Keratinocyte (primary cell): ENCODE results near the gene NOD1. TPM values are rescaled to one million over a fixed set of nuclear protein-coding genes. Genes with fewer than 3 reads are reported as not detected.

Source experiments
- DNase-seq: peaks from one replicate; pipeline ENCODE4 v3.0.0-alpha.2; 2011; ENCODE audit warnings: low read depth, missing footprints, low spot score
- FAIRE-seq: peaks from 2 replicates; lab custom pipeline; 2011; peaks lifted over from hg19 to GRCh38; lab: Jason Lieb, UNC
- H2AFZ ChIP-seq: 2 replicates; pipeline ENCODE4 v1.6.0; 2012; ENCODE audit warnings: low read length, control low read depth, inconsistent platforms; ENCODE audit not compliant: control insufficient read depth
- H3K27ac ChIP-seq: 2 replicates; pipeline ENCODE4 v1.5.1; 2011; ENCODE audit warnings: low read length; ENCODE audit not compliant: control insufficient read depth, insufficient read depth
- H3K27me3 ChIP-seq: 3 replicates; pipeline ENCODE4 v1.6.0; 2011; ENCODE audit warnings: low read length; ENCODE audit not compliant: control insufficient read depth, insufficient read depth; ENCODE audit errors: extremely low read depth
- H3K36me3 ChIP-seq, 2 experiments: 2 replicates in 1 of 2; 3 replicates in 1 of 2; pipeline ENCODE4 v1.5.1; 2011; ENCODE audit warnings: low read length in 2 of 2, mild to moderate bottlenecking in 1 of 2; ENCODE audit not compliant: control insufficient read depth in 2 of 2, insufficient read depth in 2 of 2; ENCODE audit errors: extremely low read depth in 1 of 2
- H3K4me1 ChIP-seq: 3 replicates; pipeline ENCODE4 v1.5.1; 2011; ENCODE audit warnings: low read length; ENCODE audit not compliant: control insufficient read depth, insufficient read depth; ENCODE audit errors: extremely low read depth
- H3K4me2 ChIP-seq: 3 replicates; pipeline ENCODE4 v1.6.0; 2011; ENCODE audit warnings: low read depth, low read length; ENCODE audit not compliant: control insufficient read depth, insufficient read depth; ENCODE audit errors: extremely low read depth
- H3K4me3 ChIP-seq, 3 experiments: fragments of 200-600 bp in 1 of 3; sonication (generic) in 1 of 3; 2 replicates in 2 of 3; 3 replicates in 1 of 3; pipeline ENCODE4 v1.5.1; 2011 to 2016; ENCODE audit warnings: low read length in 3 of 3, mild to moderate bottlenecking in 3 of 3, control low read depth in 2 of 3, inconsistent platforms in 1 of 3, low read depth in 1 of 3, mixed read lengths in 1 of 3, mixed run types in 1 of 3, moderate library complexity in 1 of 3; ENCODE audit not compliant: control insufficient read depth in 2 of 3, insufficient read depth in 2 of 3; ENCODE audit errors: extremely low read depth in 1 of 3
- H3K79me2 ChIP-seq: 2 replicates; pipeline ENCODE4 v1.6.0; 2012; ENCODE audit warnings: low read length; ENCODE audit not compliant: control insufficient read depth, insufficient read depth
- H3K9ac ChIP-seq: 3 replicates; pipeline ENCODE4 v1.6.0; 2011; ENCODE audit warnings: low read length; ENCODE audit not compliant: control insufficient read depth, insufficient read depth; ENCODE audit errors: extremely low read depth
- H3K9me1 ChIP-seq: 3 replicates; pipeline ENCODE4 v1.6.0; 2011; ENCODE audit warnings: low read length; ENCODE audit not compliant: control insufficient read depth, insufficient read depth; ENCODE audit errors: extremely low read depth
- H3K9me3 ChIP-seq: 2 replicates; pipeline ENCODE4 v1.5.1; 2012; ENCODE audit warnings: low read depth, low read length; ENCODE audit not compliant: control insufficient read depth
- H4K20me1 ChIP-seq: 3 replicates; pipeline ENCODE4 v1.6.0; 2011; ENCODE audit warnings: low read length; ENCODE audit not compliant: control insufficient read depth, insufficient read depth; ENCODE audit errors: extremely low read depth
- CTCF ChIP-seq, 3 experiments: IDR thresholded peaks in 1 of 3; conservative IDR thresholded peaks in 1 of 3; optimal IDR thresholded peaks in 1 of 3; 2 replicates in 2 of 3; 3 replicates in 1 of 3; pipeline versions ENCODE3 to v1.5.1; 2011; ENCODE audit warnings: low read length in 3 of 3, mild to moderate bottlenecking in 3 of 3, moderate library complexity in 2 of 3, control low read depth in 1 of 3, inconsistent platforms in 1 of 3; ENCODE audit not compliant: insufficient read depth in 2 of 3; ENCODE audit errors: extremely low read depth in 1 of 3
- EZH2 ChIP-seq: IDR thresholded peaks from one replicate; pipeline ENCODE4 v1.6.1; 2012; ENCODE audit warnings: inconsistent platforms, mild to moderate bottlenecking, low read length, moderate library complexity
- dilution Hi-C: fragments of 300-500 bp; cut with MboI; formaldehyde crosslinking; loops from one replicate; pipeline ENCODE4 v1.7.0; 2020; ENCODE audit warnings: low sequenced_read_pairs; ENCODE audit not compliant: extremely low pct_ligation_motif_present
- polyA plus RNA-seq, 5 experiments: library from polyadenylated mRNA; depleted of rRNA in 3 of 5; stranded (reverse) in 3 of 5; stranded (forward) in 1 of 5; unstranded in 1 of 5; fragments of >200 nt; gene quantifications; 1 replicate in 1 of 5; 2 replicates in 3 of 5; 3 replicates in 1 of 5; pipeline versions ENCODE4 v1.2.1 to v1.2.3, GENCODE V29; 2011 to 2012; ENCODE audit warnings: missing spikeins in 2 of 5, low read depth in 1 of 5, low replicate concordance in 1 of 5

Gene NOD1
- polyA plus RNA-seq, 1 donor (not counting 4 experiments of a cell fraction or from before 2014, with no cell fraction given), result 4.3 TPM

DNA sequence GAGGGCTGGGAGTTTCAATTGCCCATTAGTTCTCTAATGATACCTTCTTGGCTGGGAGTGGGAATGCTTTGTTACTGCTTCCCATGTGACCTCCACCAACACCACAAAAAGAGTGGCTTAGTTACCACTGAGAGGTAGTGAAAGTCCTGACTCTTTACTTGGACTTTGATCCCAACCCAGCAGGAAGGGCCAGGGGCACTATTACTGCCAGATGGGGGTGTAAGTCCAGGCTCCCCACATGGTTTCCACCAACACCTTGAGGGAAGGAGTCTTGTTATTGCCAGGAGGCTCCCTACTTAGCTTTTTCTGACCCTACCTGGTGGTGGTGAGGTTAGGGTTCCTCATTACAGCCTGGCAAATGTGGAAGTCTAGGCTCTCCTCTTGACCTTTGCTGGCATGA is 14.6 kb upstream of the NOD1 start:
- dilution Hi-C loops, result no loop called here
- Histone ChIP-seq H3K27me3 (no peaks in the 10 kb centered on the region), H3K4me3 (no peak overlapping the region), H3K79me2 (no peaks in the 10 kb centered on the region), H2AFZ (no peak overlapping the region), H3K27ac (no peak overlapping the region), H3K9me3 (no peaks in the 10 kb centered on the region), H4K20me1 (no peaks in the 10 kb centered on the region), H3K36me3 (peaks cover 2 to 5% of the 10 kb centered on the region in 2 experiments), H3K4me1 (no peaks in the 10 kb centered on the region), H3K9ac (no peak overlapping the region), H3K9me1 (no peaks in the 10 kb centered on the region), H3K4me2 (no peak overlapping the region)
- DNase-seq (no peak), FAIRE-seq (no peak)
- TF ChIP-seq EZH2 (no peak), CTCF (optimal IDR thresholded peaks at IDR 0.05 in 1 of 3, IDR thresholded peaks at IDR 0.05 in 1 of 3, conservative IDR thresholded peaks at IDR 0.05 in 1 of 3; ENCODE audit: extremely low read depth in 1 of 3, insufficient read depth in 2 of 3, low read length in 3 of 3) (no peak)

DNA sequence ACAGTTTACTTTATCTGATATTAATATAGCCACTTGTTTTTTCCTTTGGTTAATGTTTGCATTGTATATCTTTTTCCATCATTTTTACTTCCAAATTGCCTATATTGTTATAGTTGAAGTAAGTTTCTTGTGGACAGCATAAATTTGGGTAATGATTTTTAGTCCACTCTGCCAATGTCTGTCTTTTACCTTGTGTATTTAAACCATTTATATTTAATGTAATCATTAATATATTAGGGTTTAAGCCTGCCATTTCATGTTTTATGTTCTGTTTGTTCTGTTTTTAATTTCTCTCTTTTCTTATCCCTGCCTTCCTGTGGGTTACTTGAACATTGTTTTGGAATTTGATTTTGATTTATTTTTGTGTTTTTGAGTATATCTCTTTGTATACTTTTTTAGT is 12.8 kb upstream of the NOD1 start:
- no peaks in the 10 kb centered on the region for H3K79me2 ChIP-seq
- H3K9ac ChIP-seq, result no peak overlapping the region
- H3K9me3 ChIP-seq, result no peaks in the 10 kb centered on the region
- H3K4me1 ChIP-seq, result no peaks in the 10 kb centered on the region
- DNase-seq (no peak), FAIRE-seq (no peak)
- H3K4me2 ChIP-seq, result no peak overlapping the region
- H4K20me1 ChIP-seq, result no peaks in the 10 kb centered on the region
- H2AFZ ChIP-seq, result no peak overlapping the region
- H3K27me3 ChIP-seq, result no peaks in the 10 kb centered on the region
- TF ChIP-seq EZH2 (no peak), CTCF (optimal IDR thresholded peaks at IDR 0.05 in 1 of 3, IDR thresholded peaks at IDR 0.05 in 1 of 3, conservative IDR thresholded peaks at IDR 0.05 in 1 of 3; ENCODE audit: extremely low read depth in 1 of 3, insufficient read depth in 2 of 3, low read length in 3 of 3) (no peak)
- no peak overlapping the region for H3K27ac ChIP-seq
- dilution Hi-C loops, result no loop called here
- no peak overlapping the region for H3K4me3 ChIP-seq
- H3K9me1 ChIP-seq, result no peaks in the 10 kb centered on the region
- peaks cover 0 to 2% of the 10 kb centered on the region in 2 experiments for H3K36me3 ChIP-seq
